Testis (tissue), 2 donors: ENCODE measurements around the gene ATG7.

Source experiments
- POLR2A ChIP-seq: fragments of 450-650 bp; IDR thresholded peaks from one replicate; pipeline ENCODE4 v1.6.1; 2017; ENCODE audit warnings: antibody characterized with exemption, mild to moderate bottlenecking, moderate library complexity
- TF ChIP-seq, protein P1 (sequence below), 3 experiments: fragments of 450-650 bp in 2 of 3; fragments of 200-600 bp in 1 of 3; sonication (generic) in 1 of 3; IDR thresholded peaks; one replicate each; pipeline ENCODE4 v1.5.1; 2016 to 2019; ENCODE audit warnings: antibody characterized with exemption in 3 of 3, mild to moderate bottlenecking in 2 of 3, moderate library complexity in 1 of 3

DNA sequence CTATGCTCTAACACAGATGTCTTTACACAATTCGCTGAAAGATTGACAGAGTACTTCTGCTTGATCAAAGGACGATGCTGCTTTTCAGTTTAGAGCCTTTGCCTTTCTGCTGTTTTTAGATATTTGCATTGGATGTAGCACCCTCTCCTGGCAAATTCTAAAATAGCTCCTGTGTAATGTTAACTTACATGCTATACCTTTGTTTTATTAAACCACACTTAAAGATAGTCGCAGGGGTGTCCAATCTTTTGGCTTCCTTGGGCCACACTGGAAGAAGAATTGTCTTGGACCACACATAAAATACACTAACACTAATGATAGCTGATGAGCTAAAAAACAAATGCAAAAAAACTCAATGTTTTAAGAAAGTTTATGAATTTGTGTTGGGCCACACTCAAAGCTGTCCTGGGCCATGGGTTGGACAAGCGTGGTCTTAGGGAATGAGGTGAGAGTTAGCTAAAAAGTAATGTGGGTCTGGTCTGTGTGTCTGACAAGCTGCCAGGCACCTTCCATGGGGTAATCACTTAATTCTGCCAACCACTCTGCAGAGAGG is 62.9 kb downstream of the ATG7 start:
- TF ChIP-seq, protein P1, sequence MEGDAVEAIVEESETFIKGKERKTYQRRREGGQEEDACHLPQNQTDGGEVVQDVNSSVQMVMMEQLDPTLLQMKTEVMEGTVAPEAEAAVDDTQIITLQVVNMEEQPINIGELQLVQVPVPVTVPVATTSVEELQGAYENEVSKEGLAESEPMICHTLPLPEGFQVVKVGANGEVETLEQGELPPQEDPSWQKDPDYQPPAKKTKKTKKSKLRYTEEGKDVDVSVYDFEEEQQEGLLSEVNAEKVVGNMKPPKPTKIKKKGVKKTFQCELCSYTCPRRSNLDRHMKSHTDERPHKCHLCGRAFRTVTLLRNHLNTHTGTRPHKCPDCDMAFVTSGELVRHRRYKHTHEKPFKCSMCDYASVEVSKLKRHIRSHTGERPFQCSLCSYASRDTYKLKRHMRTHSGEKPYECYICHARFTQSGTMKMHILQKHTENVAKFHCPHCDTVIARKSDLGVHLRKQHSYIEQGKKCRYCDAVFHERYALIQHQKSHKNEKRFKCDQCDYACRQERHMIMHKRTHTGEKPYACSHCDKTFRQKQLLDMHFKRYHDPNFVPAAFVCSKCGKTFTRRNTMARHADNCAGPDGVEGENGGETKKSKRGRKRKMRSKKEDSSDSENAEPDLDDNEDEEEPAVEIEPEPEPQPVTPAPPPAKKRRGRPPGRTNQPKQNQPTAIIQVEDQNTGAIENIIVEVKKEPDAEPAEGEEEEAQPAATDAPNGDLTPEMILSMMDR (IDR thresholded peaks at IDR 0.05): peak in 2 of 3 experiments; percentile 38 to 51
- TF ChIP-seq POLR2A: no peak
